B cell (primary cell): ENCODE measurements around the gene EPAS1. TPM values are rescaled to one million over a fixed set of nuclear protein-coding genes. Genes with fewer than 3 reads are reported as not detected.
"Not testable (repeated sequence)": the region's sequence is repeated elsewhere in the genome, so short reads cannot be mapped to it uniquely, and the experiment has no call there.

Experiments used
- ATAC-seq: fragments of 200-7000 bp; cut with Tn5 transposase; one replicate; pipeline ENCODE4 v1.10.0; 2021; ENCODE audit warnings: low read depth, mild to moderate bottlenecking, moderate number of reproducible peaks, moderate library complexity
- CTCF ChIA-PET: fragments of 350-600 bp; sonication (Branson Sonifier 250); formaldehyde crosslinking; loops from one replicate; lab custom pipeline; 2021; ENCODE audit warnings: antibody characterized with exemption, inconsistent platforms; lab: Charles Lee
- POLR2A ChIA-PET: fragments of 350-600 bp; sonication (Branson Sonifier 250); formaldehyde crosslinking; loops from one replicate; lab custom pipeline; 2021; ENCODE audit warnings: antibody characterized with exemption; lab: Charles Lee
- DNase-seq: peaks from one replicate; pipeline ENCODE4 v3.0.0; 2013
- H2AFZ ChIP-seq: 2 replicates; pipeline ENCODE4 v1.6.1; 2012; ENCODE audit warnings: mild to moderate bottlenecking, low read depth, low read length; ENCODE audit not compliant: insufficient read depth, poor library complexity, severe bottlenecking
- H3K27ac ChIP-seq, 2 donors: 1 replicate in 1 of 2; 2 replicates in 1 of 2; pipeline ENCODE4 v1.5.1; 2012 to 2013; ENCODE audit warnings: low read length in 2 of 2, mild to moderate bottlenecking in 2 of 2, moderate library complexity in 1 of 2
- H3K27me3 ChIP-seq, 4 experiments: fragments of 200-600 bp in 1 of 4; sonication (generic) in 1 of 4; replicated peaks in 1 of 4; 1 replicate in 2 of 4; 2 replicates in 2 of 4; pipeline versions ENCODE4 v1.6.1 to v1.7.0; 2013 to 2016; ENCODE audit warnings: low read length in 3 of 4, mild to moderate bottlenecking in 2 of 4, mixed read lengths in 1 of 4, moderate library complexity in 1 of 4; ENCODE audit not compliant: insufficient read depth in 4 of 4, control insufficient read depth in 3 of 4; ENCODE audit errors: control extremely low read depth in 1 of 4
- H3K36me3 ChIP-seq, 2 experiments: replicated peaks in 1 of 2; 1 replicate in 1 of 2; 2 replicates in 1 of 2; pipeline versions ENCODE4 v1.6.1 to v1.7.1; 2013; ENCODE audit warnings: low read length in 1 of 2; ENCODE audit not compliant: insufficient read depth in 2 of 2, control insufficient read depth in 1 of 2; ENCODE audit errors: control extremely low read depth in 1 of 2, extremely low read depth in 1 of 2
- H3K4me1 ChIP-seq, 2 donors: fragments of 200-600 bp in 1 of 2; sonication (generic) in 1 of 2; 1 replicate in 1 of 2; 2 replicates in 1 of 2; pipeline versions ENCODE4 v1.5.1 to v1.6.1; 2013 to 2017; ENCODE audit warnings: low read length in 2 of 2; ENCODE audit not compliant: control insufficient read depth in 2 of 2, insufficient read depth in 2 of 2
- H3K4me2 ChIP-seq: replicated peaks from 2 replicates; pipeline ENCODE3; 2012; ENCODE audit warnings: mild to moderate bottlenecking, low read depth, low read length; ENCODE audit not compliant: poor library complexity, severe bottlenecking
- H3K4me3 ChIP-seq, 5 experiments: fragments of 200-600 bp in 1 of 5; sonication (generic) in 1 of 5; 1 replicate in 3 of 5; 2 replicates in 2 of 5; pipeline versions ENCODE4 v1.5.1 to v1.7.0; 2011 to 2016; ENCODE audit warnings: low read length in 4 of 5, mild to moderate bottlenecking in 4 of 5, low read depth in 2 of 5, control low read depth in 1 of 5, moderate library complexity in 1 of 5; ENCODE audit not compliant: insufficient read depth in 1 of 5; ENCODE audit errors: control extremely low read depth in 1 of 5, extremely low read depth in 1 of 5
- H3K79me2 ChIP-seq: fragments of 200-600 bp; sonication (generic); one replicate; pipeline ENCODE4 v1.6.0; 2016; ENCODE audit warnings: low read length; ENCODE audit not compliant: control insufficient read depth, insufficient read depth
- H3K9ac ChIP-seq: fragments of 200-600 bp; sonication (generic); 2 replicates; pipeline ENCODE4 v1.6.1; 2017; ENCODE audit warnings: mild to moderate bottlenecking, low read length, moderate library complexity
- H3K9me3 ChIP-seq, 3 donors: one replicate each; pipeline versions ENCODE4 v1.6.1 to v1.7.1; 2013; ENCODE audit warnings: low read length in 2 of 3; ENCODE audit not compliant: control insufficient read depth in 2 of 3, insufficient read depth in 1 of 3; ENCODE audit errors: control extremely low read depth in 1 of 3
- H4K20me1 ChIP-seq: 2 replicates; pipeline ENCODE4 v1.6.0; 2012; ENCODE audit warnings: mild to moderate bottlenecking, low read length; ENCODE audit not compliant: insufficient read depth, control insufficient read depth, poor library complexity, severe bottlenecking
- H3K27ac Mint-ChIP-seq: one replicate; pipeline ENCODE4 v1.8.0; 2021; ENCODE audit warnings: mixed read lengths
- H3K27me3 Mint-ChIP-seq: one replicate; pipeline ENCODE4 v1.8.0; 2021; ENCODE audit warnings: mixed read lengths
- H3K4me1 Mint-ChIP-seq: one replicate; pipeline ENCODE4 v1.8.0; 2021; ENCODE audit warnings: mixed read lengths
- H3K4me3 Mint-ChIP-seq: one replicate; pipeline ENCODE4 v1.8.0; 2021; ENCODE audit warnings: mixed read lengths
- H3K9me3 Mint-ChIP-seq: one replicate; pipeline ENCODE4 v1.8.0; 2022; ENCODE audit warnings: mixed read lengths; ENCODE audit not compliant: insufficient read depth
- CTCF ChIP-seq: fragments of 200-600 bp; IDR thresholded peaks from one replicate; pipeline ENCODE4 v1.8.0; 2022; ENCODE audit warnings: antibody characterized with exemption, mild to moderate bottlenecking
- EZH2 ChIP-seq: IDR thresholded peaks from 2 replicates; pipeline ENCODE4 v1.6.1; 2012; ENCODE audit warnings: borderline replicate concordance, low read depth, mild to moderate bottlenecking, moderate library complexity, low read length; ENCODE audit not compliant: insufficient read depth, poor library complexity, severe bottlenecking
- WGBS: methylation state at CpG from one replicate; pipeline ENCODE4 v1.1.5; 2013; ENCODE audit warnings: missing lambda C conversion rate; ENCODE audit not compliant: insufficient coverage; 5-methylcytosine and 5-hydroxymethylcytosine counted together
- intact Hi-C: fragments of 100-400 bp; cut with micrococcal nuclease; formaldehyde crosslinking; loops from one replicate; pipeline ENCODE4 v1.10.0; 2022
- polyA plus RNA-seq: library from polyadenylated mRNA; depleted of rRNA; stranded (reverse); fragments of >200 nt; gene quantifications from 2 replicates; pipeline ENCODE4 v1.2.3, GENCODE V29; 2012
- total RNA-seq, 2 donors: library from RNA; stranded (reverse); fragments of 120-200 nt in 1 of 2; gene quantifications; 1 replicate in 1 of 2; 2 replicates in 1 of 2; pipeline versions ENCODE4 v1.2.3 to v1.2.4, GENCODE V29; 2013 to 2022

EPAS1 gene
- total and polyA plus RNA-seq, 2 donors (not counting 1 experiment from before 2014, with no cell fraction given) = 0.06 to 0.37 TPM

- H3K27me3 ChIP-seq = peaks cover 0 to 12% (median 0%) of the 10 kb centered on the region in 4 experiments
- no peak overlapping the region for H3K27ac ChIP-seq
- Mint-ChIP-seq H3K4me1 (no peaks in the 10 kb centered on the region), H3K27me3 (peaks cover 40% of the 10 kb centered on the region), H3K4me3 (no peak overlapping the region), H3K27ac (no peak overlapping the region), H3K9me3 (no peaks in the 10 kb centered on the region)
- no peaks in the 10 kb centered on the region for H3K79me2 ChIP-seq
- intact Hi-C loops = no loop called here
- DNase-seq = no peak
- TF ChIP-seq CTCF = no peak
- TF ChIP-seq EZH2 = no peak
- no peaks in the 10 kb centered on the region for H3K9me3 ChIP-seq
- ChIA-PET POLR2A (no interaction called here), CTCF (no interaction called here)
- no peak overlapping the region for H3K9ac ChIP-seq
- no peaks in the 10 kb centered on the region for H3K36me3 ChIP-seq
- no peak overlapping the region for H3K4me3 ChIP-seq
- H3K4me1 ChIP-seq = no peaks in the 10 kb centered on the region
- no CpG with 5 or more reads among the region's 3 CpGs for WGBS
- ATAC-seq = no peak
- no peak overlapping the region for H3K4me2 ChIP-seq
- H4K20me1 ChIP-seq = no peaks in the 10 kb centered on the region
- no peak overlapping the region for H2AFZ ChIP-seq
Measured at GRCh38 chr2:46393865-46394264, 96.7 kb downstream of the EPAS1 start.

DNA sequence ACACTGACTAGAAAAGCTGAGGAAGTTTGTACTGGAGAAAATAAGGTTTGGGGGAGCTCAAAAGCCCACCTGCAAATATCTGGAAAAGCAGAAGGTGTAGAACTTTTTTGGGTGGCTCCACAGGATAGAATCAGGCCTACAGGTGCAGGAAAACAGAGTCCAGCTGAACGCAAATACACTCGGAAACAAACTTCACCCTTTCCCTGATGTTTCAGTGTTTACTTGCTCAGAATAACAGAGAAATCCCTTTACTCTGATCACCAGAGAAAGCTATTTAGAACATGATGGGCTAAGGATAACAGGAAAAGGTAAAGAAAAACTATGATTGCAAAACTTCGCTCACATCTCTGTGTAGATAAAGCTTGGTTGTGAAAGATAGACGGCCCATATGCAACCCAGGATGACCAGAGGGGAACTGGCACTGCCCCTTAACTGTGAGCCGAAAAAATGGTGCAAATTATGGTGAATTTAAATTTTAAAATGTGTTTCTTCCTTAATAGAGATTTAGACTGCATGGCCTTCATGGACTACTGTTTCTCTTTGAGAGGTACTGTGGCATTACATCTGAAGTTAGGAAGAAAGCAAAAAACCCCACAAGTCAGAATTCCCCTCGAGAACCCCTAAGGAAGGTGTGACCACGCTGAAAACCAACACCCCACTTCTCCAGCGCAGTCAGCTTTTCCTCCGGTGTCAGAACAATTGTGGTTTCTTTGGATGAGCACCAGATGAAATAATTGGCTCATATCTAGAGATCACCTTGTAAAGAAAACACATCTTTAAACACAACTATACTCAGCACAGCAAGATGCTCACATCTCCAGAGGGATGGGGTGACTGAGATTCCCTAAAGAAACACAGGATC, 97.7 kb downstream of the EPAS1 start:
- no peak overlapping the region for H3K4me3 ChIP-seq
- H3K4me2 ChIP-seq = no peak overlapping the region
- no peaks in the 10 kb centered on the region for H4K20me1 ChIP-seq
- H3K27ac ChIP-seq = no peak overlapping the region
- TF ChIP-seq CTCF (no peak), EZH2 (no peak)
- H3K9ac ChIP-seq = no peak overlapping the region
- no peaks in the 10 kb centered on the region for H3K4me1 Mint-ChIP-seq
- ATAC-seq (no peak), DNase-seq (no peak)
- H3K4me1 ChIP-seq = no peaks in the 10 kb centered on the region
- no peaks in the 10 kb centered on the region for H3K79me2 ChIP-seq
- no peak overlapping the region for H3K4me3 Mint-ChIP-seq
- no peak overlapping the region for H3K27ac Mint-ChIP-seq
- H3K9me3 Mint-ChIP-seq = no peaks in the 10 kb centered on the region
- H2AFZ ChIP-seq = no peak overlapping the region
- no peaks in the 10 kb centered on the region for H3K9me3 ChIP-seq
- peaks cover 0 to 10% (median 0%) of the 10 kb centered on the region in 4 experiments for H3K27me3 ChIP-seq
- 98% methylated on average over 4 of the region's 9 CpGs for WGBS
- H3K36me3 ChIP-seq = no peaks in the 10 kb centered on the region
- peaks cover 33% of the 10 kb centered on the region for H3K27me3 Mint-ChIP-seq
- ChIA-PET POLR2A (no interaction called here), CTCF (no interaction called here)
- intact Hi-C loops = no loop called here

DNA sequence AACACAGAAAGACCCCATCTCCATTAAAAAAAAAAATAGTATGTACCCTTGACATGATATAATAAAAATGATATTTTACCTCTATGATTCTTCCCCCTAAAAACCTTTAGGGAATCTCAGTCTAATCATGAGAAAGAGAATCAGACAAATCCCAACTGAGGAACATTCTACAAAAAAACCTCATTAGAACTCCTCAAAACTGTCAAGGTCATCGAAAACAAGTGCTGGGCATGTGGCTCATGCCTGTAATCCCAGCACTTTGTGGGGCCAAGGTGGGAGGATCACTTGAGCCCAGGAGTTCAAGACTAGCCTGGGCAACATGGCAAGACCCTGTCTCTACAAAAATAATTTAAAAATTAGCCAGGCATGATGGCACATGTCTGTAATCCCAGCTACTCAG, 98.5 kb downstream of the EPAS1 start:
- ATAC-seq, H3K9me3 Mint-ChIP-seq, H2AFZ ChIP-seq, H3K4me3 Mint-ChIP-seq, CTCF ChIA-PET, H3K4me3 ChIP-seq, H3K27ac Mint-ChIP-seq, intact Hi-C loops, H4K20me1 ChIP-seq, H3K36me3 ChIP-seq, H3K79me2 ChIP-seq, H3K9me3 ChIP-seq, H3K4me1 ChIP-seq, DNase-seq, H3K27ac ChIP-seq, H3K4me1 Mint-ChIP-seq, H3K4me2 ChIP-seq, H3K9ac ChIP-seq, H3K27me3 ChIP-seq, POLR2A ChIA-PET: not testable (repeated sequence)
- no CpG with 5 or more reads among the region's 1 CpG for WGBS
- peaks cover 27% of the 10 kb centered on the region for H3K27me3 Mint-ChIP-seq
